GM12873 (cell line): ENCODE measurements around the gene HOXA3.

Source experiments
- CTCF ChIP-seq: IDR thresholded peaks from 2 replicates; pipeline ENCODE4 v1.5.1; 2012; ENCODE audit warnings: low read depth, mild to moderate bottlenecking, moderate library complexity, low read length, control low read depth; ENCODE audit not compliant: insufficient read depth; ENCODE audit errors: missing control alignments

HOXA3 gene

DNA sequence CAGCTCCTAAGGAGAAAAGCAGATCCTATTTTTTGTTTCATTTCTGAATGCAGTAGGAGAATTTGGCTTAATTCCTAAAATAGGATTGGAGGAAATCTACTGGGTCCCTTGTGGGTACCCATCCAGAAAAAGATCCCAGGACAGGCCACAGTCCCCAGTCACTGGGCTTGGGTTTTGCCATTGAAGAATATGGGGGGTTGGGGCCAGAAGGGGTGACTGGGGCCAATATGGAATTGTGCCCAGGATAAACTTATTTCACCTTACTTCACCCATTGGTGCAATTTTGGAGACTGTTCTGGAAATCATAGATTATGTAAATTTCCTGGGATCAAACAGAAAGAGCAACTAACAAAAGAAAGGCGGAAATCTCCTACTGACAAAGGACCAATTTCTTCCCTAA lies 13.9 kb downstream of the HOXA3 start:
- TF ChIP-seq CTCF: no peak

DNA sequence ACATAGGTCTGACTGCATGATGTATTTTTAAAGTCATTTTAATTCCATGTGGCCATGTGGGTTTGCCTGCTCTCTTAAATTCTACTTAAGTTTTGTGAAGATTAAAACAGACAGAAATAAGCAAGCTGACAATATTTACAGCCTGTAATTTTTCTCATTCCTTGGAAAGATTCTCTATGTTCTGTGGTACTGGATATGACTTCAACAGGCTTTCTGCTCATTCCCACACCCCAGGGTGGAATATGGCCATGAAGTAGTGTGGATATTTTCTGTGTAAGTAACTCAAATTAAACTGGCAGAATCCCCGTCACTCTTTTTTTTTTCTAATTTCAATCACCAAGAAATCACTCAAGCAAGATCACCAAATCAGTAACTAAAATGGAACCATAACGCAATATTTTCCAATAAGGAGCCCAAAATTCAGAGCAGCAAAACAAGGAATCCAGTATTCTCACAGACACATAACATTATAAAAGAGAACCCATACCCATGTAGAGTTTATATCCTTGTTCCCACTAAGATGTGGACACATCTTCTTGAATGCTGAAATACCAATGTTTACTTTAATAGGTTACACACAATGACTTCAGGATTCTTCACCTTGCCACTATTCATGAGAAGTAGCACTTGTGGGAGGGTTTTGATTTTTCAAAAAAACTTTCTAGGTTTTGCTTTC lies 14.6 kb downstream of the HOXA3 start:
- TF ChIP-seq CTCF: no peak

- no peak for TF ChIP-seq CTCF
Measured at GRCh38 chr7:27134392-27134791, 18.0 kb downstream of the HOXA3 start.

GRCh38 chr7:27133409-27134231 lies 18.8 kb downstream of the HOXA3 start:
- no peak for TF ChIP-seq CTCF

DNA sequence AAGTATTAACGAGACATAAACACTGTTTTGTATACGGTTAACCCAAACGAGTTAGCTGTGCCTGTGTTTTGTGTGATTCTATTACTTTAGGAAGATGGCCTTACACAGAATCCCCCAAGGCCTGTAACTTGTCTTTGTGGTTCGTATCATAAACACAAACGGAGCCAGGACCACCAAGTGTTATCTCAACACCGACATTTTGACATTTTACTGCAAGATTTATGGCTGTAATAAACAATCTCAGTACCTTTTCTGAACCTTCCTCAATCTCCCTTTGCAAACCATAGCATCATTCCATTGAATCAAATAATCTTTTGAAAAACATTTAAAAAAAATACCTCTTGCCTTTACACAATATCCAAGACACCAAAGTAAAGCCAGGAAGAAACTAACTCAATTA lies 19.4 kb downstream of the HOXA3 start:
- TF ChIP-seq CTCF: no peak

DNA sequence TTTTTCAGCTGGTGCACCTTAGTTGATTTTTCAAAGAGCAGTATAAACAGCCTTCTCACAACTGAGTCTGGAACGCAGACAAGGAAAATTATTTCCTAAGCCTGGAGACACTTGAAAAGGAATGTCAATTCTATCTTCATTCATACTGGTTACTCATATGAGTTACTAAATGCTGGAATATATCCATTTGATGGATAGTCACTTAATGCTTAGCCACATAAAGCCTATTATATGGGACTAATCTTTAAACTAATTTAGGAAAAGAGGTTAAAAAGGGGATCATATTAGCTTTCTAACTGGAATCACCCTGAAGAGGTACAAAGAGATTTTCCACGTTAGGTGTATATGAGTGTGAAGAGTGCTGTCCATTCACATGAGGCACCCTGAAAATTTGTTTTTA lies 20.2 kb downstream of the HOXA3 start:
- TF ChIP-seq CTCF: no peak

- no peak for TF ChIP-seq CTCF
Measured at GRCh38 chr7:27131390-27131819, 21.0 kb downstream of the HOXA3 start.
